Kidney (tissue), 14 donors: ENCODE data around the gene ZNF445. TPM values are rescaled to one million over a fixed set of nuclear protein-coding genes. Genes with fewer than 3 reads are reported as not detected.

Experiments
- DNase-seq, 5 donors: peaks; one replicate each; pipeline ENCODE4 v3.0.0-alpha.2; 2013 to 2020
- FAIRE-seq: peaks from 2 replicates; lab custom pipeline; 2012; peaks lifted over from hg19 to GRCh38; lab: Jason Lieb, UNC
- H3K27ac ChIP-seq, 2 donors: one replicate each; pipeline ENCODE4 v1.7.0; 2013; ENCODE audit warnings: low read depth in 2 of 2, low read length in 2 of 2, inconsistent platforms in 1 of 2
- H3K27me3 ChIP-seq: one replicate; pipeline ENCODE4 v1.7.1; 2013; ENCODE audit warnings: low read length, inconsistent platforms; ENCODE audit not compliant: control insufficient read depth, insufficient read depth
- H3K36me3 ChIP-seq, 3 donors: one replicate each; pipeline versions ENCODE4 v1.7.0 to v1.7.1; 2013; ENCODE audit warnings: low read length in 3 of 3, control low read depth in 1 of 3, inconsistent platforms in 1 of 3; ENCODE audit not compliant: insufficient read depth in 3 of 3, control insufficient read depth in 2 of 3
- H3K4me1 ChIP-seq, 3 donors: one replicate each; pipeline versions ENCODE4 v1.7.0 to v1.7.1; 2013; ENCODE audit warnings: low read length in 3 of 3, inconsistent platforms in 1 of 3, low read depth in 1 of 3; ENCODE audit not compliant: control insufficient read depth in 2 of 3, insufficient read depth in 2 of 3
- H3K4me3 ChIP-seq, 3 donors: one replicate each; pipeline versions ENCODE4 v1.7.0 to v1.8.1; 2013; ENCODE audit warnings: low read length in 3 of 3, control low read depth in 1 of 3, inconsistent platforms in 1 of 3
- H3K9ac ChIP-seq, 3 donors: one replicate each; pipeline versions ENCODE4 v1.7.0 to v1.7.1; 2013; ENCODE audit warnings: low read length in 3 of 3, control low read depth in 1 of 3, inconsistent platforms in 1 of 3
- H3K9me3 ChIP-seq, 3 donors: one replicate each; pipeline versions ENCODE4 v1.7.0 to v1.7.1; 2013; ENCODE audit warnings: low read length in 3 of 3, control low read depth in 1 of 3, inconsistent platforms in 1 of 3; ENCODE audit not compliant: control insufficient read depth in 2 of 3, insufficient read depth in 1 of 3
- intact Hi-C: fragments of 100-400 bp; cut with DNase I; formaldehyde crosslinking; loops from one replicate; pipeline ENCODE4 v1.11.1; 2022
- polyA plus RNA-seq: library from polyadenylated mRNA; stranded (reverse); fragments of 350-450 nt; fragmentation: Illumina TruSeq; extraction: RNeasy Lipid Tissue Mini Kit (QIAGEN cat#74804); gene quantifications from one replicate; pipeline ENCODE4 v1.2.3, GENCODE V29; 2014; ENCODE audit warnings: low read depth, low replicate concordance; ENCODE audit not compliant: insufficient read depth
- total RNA-seq: library from RNA; stranded (reverse); fragmentation: NEBNext Ultra II Directional; extraction: Animal tissue kit (Norgen Biotek cat#: 25700); gene quantifications from one replicate; pipeline ENCODE4 v1.2.1, GENCODE V29; 2021
- TF ChIP-seq, protein P1 (sequence below): IDR thresholded peaks from 3 replicates; pipeline ENCODE4 v1.5.1; 2012; ENCODE audit warnings: mild to moderate bottlenecking, moderate library complexity, borderline replicate concordance; ENCODE audit not compliant: insufficient read depth; ENCODE audit errors: extremely low read depth
- donor health status: control.
- donor health status: control.
- donor health status: control.
- donor health status: control.
- donor health status: control.
- donor health status: DM: yes; HTN: yes; CAD: no.
- donor health status: Normal renal cell carcinoma (clear cell type).

Gene ZNF445
- total and polyA plus RNA-seq, 2 donors from 2014 or later, result 2.3 to 19.6 TPM

DNA sequence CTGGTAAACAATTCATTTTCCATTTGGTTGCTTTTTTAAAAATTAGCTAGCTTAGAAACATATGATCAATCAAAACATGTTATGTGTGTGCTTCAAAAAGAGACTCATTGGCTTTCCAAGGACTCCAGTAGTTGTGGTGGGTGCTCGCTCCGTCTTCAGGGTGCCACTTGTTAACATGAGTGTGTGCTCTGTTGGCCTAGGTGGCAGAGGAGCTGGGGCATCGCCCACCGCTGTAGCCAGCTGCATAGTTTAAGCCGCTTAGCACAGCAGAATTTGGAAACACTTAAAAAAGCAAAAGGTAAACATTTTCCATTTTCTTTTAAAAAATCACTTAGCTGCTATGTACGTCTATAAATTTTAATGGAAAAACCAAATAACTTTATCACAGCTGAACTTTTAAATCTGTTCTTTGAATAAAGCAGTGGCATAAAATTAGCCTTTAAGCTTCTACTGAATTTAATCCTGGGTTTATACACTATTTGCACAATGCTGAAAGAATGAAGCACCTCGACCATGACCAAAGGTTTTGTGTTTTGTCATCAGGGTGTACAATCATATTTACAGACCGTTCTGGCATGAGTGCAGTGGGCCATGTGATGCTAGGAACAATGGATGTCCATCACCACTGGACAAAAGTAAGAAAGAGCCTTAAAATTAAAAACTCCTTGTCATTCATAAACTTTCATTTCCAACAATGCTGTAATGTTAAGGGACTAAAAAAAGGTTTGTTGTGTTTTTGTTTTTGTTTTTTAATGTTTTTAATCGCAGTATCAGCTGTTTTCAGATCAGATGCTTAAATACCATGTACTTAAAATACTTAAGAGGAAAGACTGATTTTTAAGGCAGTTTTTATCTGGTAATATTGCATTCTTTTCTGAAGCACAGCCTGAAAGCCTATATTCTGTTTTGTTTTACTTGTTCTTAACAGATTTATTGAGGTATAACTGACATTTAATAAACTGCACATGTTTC is 81.0 kb downstream of the ZNF445 start:
- H3K9me3 ChIP-seq, result no peaks in the 10 kb centered on the region
- no peaks in the 10 kb centered on the region for H3K27me3 ChIP-seq
- no peak overlapping the region for H3K27ac ChIP-seq
- intact Hi-C loops, result no loop called here
- FAIRE-seq, result no peak
- H3K4me1 ChIP-seq, result no peaks in the 10 kb centered on the region
- H3K9ac ChIP-seq, result no peak overlapping the region
- H3K36me3 ChIP-seq, result peaks cover 0 to 11% (median 5%) of the 10 kb centered on the region in 3 donors
- DNase-seq, result no peak
- H3K4me3 ChIP-seq, result no peak overlapping the region
- TF ChIP-seq, protein P1, sequence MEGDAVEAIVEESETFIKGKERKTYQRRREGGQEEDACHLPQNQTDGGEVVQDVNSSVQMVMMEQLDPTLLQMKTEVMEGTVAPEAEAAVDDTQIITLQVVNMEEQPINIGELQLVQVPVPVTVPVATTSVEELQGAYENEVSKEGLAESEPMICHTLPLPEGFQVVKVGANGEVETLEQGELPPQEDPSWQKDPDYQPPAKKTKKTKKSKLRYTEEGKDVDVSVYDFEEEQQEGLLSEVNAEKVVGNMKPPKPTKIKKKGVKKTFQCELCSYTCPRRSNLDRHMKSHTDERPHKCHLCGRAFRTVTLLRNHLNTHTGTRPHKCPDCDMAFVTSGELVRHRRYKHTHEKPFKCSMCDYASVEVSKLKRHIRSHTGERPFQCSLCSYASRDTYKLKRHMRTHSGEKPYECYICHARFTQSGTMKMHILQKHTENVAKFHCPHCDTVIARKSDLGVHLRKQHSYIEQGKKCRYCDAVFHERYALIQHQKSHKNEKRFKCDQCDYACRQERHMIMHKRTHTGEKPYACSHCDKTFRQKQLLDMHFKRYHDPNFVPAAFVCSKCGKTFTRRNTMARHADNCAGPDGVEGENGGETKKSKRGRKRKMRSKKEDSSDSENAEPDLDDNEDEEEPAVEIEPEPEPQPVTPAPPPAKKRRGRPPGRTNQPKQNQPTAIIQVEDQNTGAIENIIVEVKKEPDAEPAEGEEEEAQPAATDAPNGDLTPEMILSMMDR, result no peak

DNA sequence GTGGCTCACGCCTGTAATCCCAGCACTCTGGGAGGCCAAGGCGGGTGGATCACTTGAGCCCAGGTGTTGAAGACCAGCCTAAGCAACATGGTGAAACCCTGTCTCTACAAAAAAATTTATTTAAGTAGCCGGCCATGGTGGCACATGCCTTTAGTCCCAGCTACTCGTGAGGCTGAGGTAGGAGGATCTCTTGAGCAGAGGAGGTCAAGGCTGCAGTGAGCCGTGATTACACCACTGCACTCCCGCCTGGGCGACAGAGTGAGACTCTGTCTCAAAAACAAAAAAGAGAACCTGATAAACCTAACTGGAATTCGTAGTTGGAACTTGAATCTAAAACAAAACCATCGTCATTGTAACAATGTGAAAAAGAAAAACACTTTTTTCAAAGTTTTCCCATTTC is 81.8 kb downstream of the ZNF445 start:
- DNase-seq (no peak), FAIRE-seq (no peak)
- TF ChIP-seq, protein P1, result no peak
- H3K36me3 ChIP-seq, result peaks cover 0 to 7% (median 4%) of the 10 kb centered on the region in 3 donors
- H3K9ac ChIP-seq, result no peak overlapping the region
- H3K4me3 ChIP-seq, result no peak overlapping the region
- intact Hi-C loops, result no loop called here
- no peaks in the 10 kb centered on the region for H3K4me1 ChIP-seq
- no peaks in the 10 kb centered on the region for H3K9me3 ChIP-seq
- H3K27me3 ChIP-seq, result no peaks in the 10 kb centered on the region
- no peak overlapping the region for H3K27ac ChIP-seq

DNA sequence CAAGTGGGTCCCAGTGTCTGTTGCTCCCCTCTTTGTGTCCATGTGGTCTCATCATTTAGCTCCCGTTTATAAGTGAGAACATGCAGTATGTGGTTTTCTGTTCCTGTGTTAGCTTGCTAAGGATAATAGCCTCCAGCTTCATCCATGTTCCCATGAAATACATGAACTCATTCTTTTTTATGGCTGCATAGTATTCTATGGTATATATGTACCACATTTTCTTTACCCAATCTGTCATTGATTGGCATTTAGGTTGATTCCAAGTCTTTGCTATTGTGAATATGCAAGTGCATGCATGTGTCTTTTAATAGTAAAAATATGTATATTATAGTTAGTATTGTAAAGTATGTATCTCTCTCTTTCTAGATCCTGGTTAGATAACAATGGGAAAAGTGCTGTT is 85.0 kb downstream of the ZNF445 start:
- DNase-seq, result no peak
- intact Hi-C loops, result no loop called here
- TF ChIP-seq, protein P1, result no peak
- Histone ChIP-seq H3K27me3 (no peaks in the 10 kb centered on the region), H3K36me3 (peaks cover 0 to 6% (median 2%) of the 10 kb centered on the region in 3 donors), H3K9ac (no peak overlapping the region), H3K4me3 (no peak overlapping the region), H3K27ac (no peak overlapping the region), H3K9me3 (peaks cover 0 to under 1% (median 0%) of the 10 kb centered on the region in 3 donors), H3K4me1 (no peaks in the 10 kb centered on the region)
- no peak for FAIRE-seq
